ENCODE data around the gene MLEC. TPM values are rescaled to one million over a fixed set of nuclear protein-coding genes. Genes with fewer than 3 reads are reported as not detected.

MLEC gene
- total RNA-seq, 2 experiments from 2014 or later: 79.2 to 79.4 TPM

- no peak overlapping the region for H3K4me3 Mint-ChIP-seq
- intact Hi-C loops (cut with micrococcal nuclease): no loop called here
- DNase-seq: no peak
- no peak for TF ChIP-seq CTCF (IDR thresholded peaks at IDR 0.05)
- no peaks in the 10 kb centered on the region for H3K9me3 Mint-ChIP-seq
- peaks cover 45% of the 10 kb centered on the region for H3K36me3 Mint-ChIP-seq (ENCODE audit: low read depth)
- H3K4me1 Mint-ChIP-seq (ENCODE audit: low read depth): peaks cover 12% of the 10 kb centered on the region
- no peak overlapping the region for H3K27ac Mint-ChIP-seq
- CTCF ChIA-PET: interaction anchor here (0.6 to 2.9 kb wide), 5 partner anchors 10 to 74 kb away, joined by 4 to 12 read pairs (median 5); partner anchors contain the start of gene UNC119B
- no peak for ATAC-seq
- H3K27me3 Mint-ChIP-seq: no peaks in the 10 kb centered on the region
- POLR2A ChIA-PET: interaction anchor here (1.3 kb wide), 1 partner anchor 9 kb away, joined by 3 read pairs; no protein-coding TSS in a partner anchor
These were observed 33.5 kb downstream of the MLEC start for GRCh38 chr12:120720234-120720986.

- H3K27me3 Mint-ChIP-seq: no peaks in the 10 kb centered on the region
- ChIA-PET CTCF (interaction anchor here (1.2 to 2.9 kb wide), 3 partner anchors 31 to 74 kb away, joined by 5 to 12 read pairs (median 6); no protein-coding TSS in a partner anchor), POLR2A (interaction anchor here (0.8 to 1.3 kb wide), 2 partner anchors 10 to 139 kb away, joined by 3 read pairs; no protein-coding TSS in a partner anchor)
- intact Hi-C loops (cut with micrococcal nuclease): no loop called here
- peaks cover 40% of the 10 kb centered on the region for H3K36me3 Mint-ChIP-seq (ENCODE audit: low read depth)
- DNase-seq: no peak
- H3K9me3 Mint-ChIP-seq: no peaks in the 10 kb centered on the region
- no peak overlapping the region for H3K4me3 Mint-ChIP-seq
- no peak for ATAC-seq
- H3K27ac Mint-ChIP-seq: no peak overlapping the region
- TF ChIP-seq CTCF (IDR thresholded peaks at IDR 0.05): no peak
- H3K4me1 Mint-ChIP-seq (ENCODE audit: low read depth): peaks cover 14% of the 10 kb centered on the region
These were observed 34.2 kb downstream of the MLEC start for GRCh38 chr12:120720987-120721801.

DNA sequence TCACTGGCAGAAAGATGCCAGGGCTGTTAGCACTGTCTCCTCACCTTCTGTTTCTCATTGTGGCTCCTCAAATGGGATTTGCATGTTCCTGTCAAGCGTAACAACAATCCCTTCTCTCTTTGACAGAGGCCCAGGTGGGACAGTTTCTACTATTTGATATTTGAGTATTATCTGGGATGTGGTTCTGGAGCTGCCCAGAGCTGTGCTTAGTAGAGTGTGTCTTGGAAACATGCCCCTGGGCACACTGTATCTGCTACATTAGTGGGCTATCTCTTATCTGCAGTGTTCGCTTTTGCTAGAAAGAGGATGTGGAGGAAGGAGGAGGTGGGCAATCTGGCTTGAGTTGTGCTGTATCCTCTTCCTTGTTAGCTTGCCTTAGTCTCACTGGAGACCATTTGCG is 34.9 kb downstream of the MLEC start:
- no peak overlapping the region for H3K4me3 Mint-ChIP-seq
- no peak overlapping the region for H3K27ac Mint-ChIP-seq
- CTCF ChIA-PET: interaction anchor here (1.1 to 2.9 kb wide), 2 partner anchors 73 to 75 kb away, joined by 3 to 12 read pairs; no protein-coding TSS in a partner anchor
- intact Hi-C loops (cut with micrococcal nuclease): no loop called here
- no peaks in the 10 kb centered on the region for H3K9me3 Mint-ChIP-seq
- H3K27me3 Mint-ChIP-seq: no peaks in the 10 kb centered on the region
- no peak for TF ChIP-seq CTCF (IDR thresholded peaks at IDR 0.05)
- no peak for DNase-seq
- peaks cover 33% of the 10 kb centered on the region for H3K36me3 Mint-ChIP-seq (ENCODE audit: low read depth)
- ATAC-seq: no peak
- POLR2A ChIA-PET: interaction anchor here (0.8 kb wide), 1 partner anchor 140 kb away, joined by 3 read pairs; no protein-coding TSS in a partner anchor
- H3K4me1 Mint-ChIP-seq (ENCODE audit: low read depth): peaks cover 19% of the 10 kb centered on the region

DNA sequence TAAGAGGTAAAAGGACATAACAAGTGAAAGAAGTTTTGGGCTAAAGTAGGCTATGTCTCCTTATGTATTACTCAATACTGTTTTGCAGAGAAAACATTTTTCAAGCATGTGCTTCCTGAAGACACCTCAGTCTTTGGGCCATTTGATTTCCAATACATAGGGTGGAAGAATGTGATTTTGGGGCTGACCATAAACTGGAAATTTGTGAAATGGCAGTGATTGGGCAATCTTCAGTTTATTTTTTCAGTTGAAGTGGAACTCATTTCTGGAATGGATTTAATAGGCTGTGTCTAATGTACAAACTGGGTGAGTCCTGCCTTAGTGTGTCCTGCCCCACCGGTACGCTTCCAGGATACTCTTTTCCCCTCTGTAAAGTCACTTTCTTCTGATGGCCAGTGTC is 35.8 kb downstream of the MLEC start:
- Mint-ChIP-seq H3K36me3 (ENCODE audit: low read depth) (peaks cover 31% of the 10 kb centered on the region), H3K27me3 (no peaks in the 10 kb centered on the region), H3K9me3 (no peaks in the 10 kb centered on the region), H3K4me1 (ENCODE audit: low read depth) (peaks cover 19% of the 10 kb centered on the region), H3K27ac (no peak overlapping the region), H3K4me3 (no peak overlapping the region)
- intact Hi-C loops (cut with micrococcal nuclease): no loop called here
- POLR2A ChIA-PET: no interaction called here
- CTCF ChIA-PET: interaction anchor here (1.1 kb wide), 1 partner anchor 76 kb away, joined by 3 read pairs; no protein-coding TSS in a partner anchor
- no peak for ATAC-seq
- no peak for DNase-seq
- no peak for TF ChIP-seq CTCF (IDR thresholded peaks at IDR 0.05)

All from activated CD8-positive, alpha-beta T cell treated with anti-CD3 and anti-CD28 coated beads for 36 hours (primary cell).